Thyroid gland (tissue), 4 donors: ENCODE results near the gene TAPBP.

ENCODE experiments used
- POLR2A ChIP-seq, 2 donors: fragments of 450-650 bp; IDR thresholded peaks; one replicate each; pipeline ENCODE4 v1.6.1; 2017; ENCODE audit warnings: antibody characterized with exemption in 2 of 2, mild to moderate bottlenecking in 2 of 2, moderate library complexity in 1 of 2
- TF ChIP-seq, protein P1 (sequence below), 6 experiments: fragments of 200-600 bp in 3 of 6; fragments of 450-650 bp in 3 of 6; sonication (generic) in 3 of 6; IDR thresholded peaks; one replicate each; pipeline ENCODE4 v1.5.1; 2016 to 2019; ENCODE audit warnings: antibody characterized with exemption in 6 of 6, mild to moderate bottlenecking in 2 of 6, inconsistent platforms in 1 of 6, moderate library complexity in 1 of 6

GRCh38 chr6:33316603-33317418, 2.9 kb upstream of the TAPBP start:
- TF ChIP-seq, protein P1, sequence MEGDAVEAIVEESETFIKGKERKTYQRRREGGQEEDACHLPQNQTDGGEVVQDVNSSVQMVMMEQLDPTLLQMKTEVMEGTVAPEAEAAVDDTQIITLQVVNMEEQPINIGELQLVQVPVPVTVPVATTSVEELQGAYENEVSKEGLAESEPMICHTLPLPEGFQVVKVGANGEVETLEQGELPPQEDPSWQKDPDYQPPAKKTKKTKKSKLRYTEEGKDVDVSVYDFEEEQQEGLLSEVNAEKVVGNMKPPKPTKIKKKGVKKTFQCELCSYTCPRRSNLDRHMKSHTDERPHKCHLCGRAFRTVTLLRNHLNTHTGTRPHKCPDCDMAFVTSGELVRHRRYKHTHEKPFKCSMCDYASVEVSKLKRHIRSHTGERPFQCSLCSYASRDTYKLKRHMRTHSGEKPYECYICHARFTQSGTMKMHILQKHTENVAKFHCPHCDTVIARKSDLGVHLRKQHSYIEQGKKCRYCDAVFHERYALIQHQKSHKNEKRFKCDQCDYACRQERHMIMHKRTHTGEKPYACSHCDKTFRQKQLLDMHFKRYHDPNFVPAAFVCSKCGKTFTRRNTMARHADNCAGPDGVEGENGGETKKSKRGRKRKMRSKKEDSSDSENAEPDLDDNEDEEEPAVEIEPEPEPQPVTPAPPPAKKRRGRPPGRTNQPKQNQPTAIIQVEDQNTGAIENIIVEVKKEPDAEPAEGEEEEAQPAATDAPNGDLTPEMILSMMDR (IDR thresholded peaks at IDR 0.05), result no peak
- TF ChIP-seq POLR2A (IDR thresholded peaks at IDR 0.05), result no peak
